Neural cell (in vitro differentiated cells): ENCODE data around the gene CSAD. TPM values are rescaled to one million over a fixed set of nuclear protein-coding genes. Genes with fewer than 3 reads are reported as not detected.
A peak's percentile ranks its signal among the peaks of the same experiment; 100 is the strongest.

Experiments
- H2AFZ ChIP-seq: fragments of 200-600, 300-800 bp; sonication (generic), shearing (Covaris generic); 2 replicates; pipeline ENCODE4 v1.6.0; 2014; ENCODE audit warnings: low read depth, mild to moderate bottlenecking, antibody characterized with exemption, low read length, moderate library complexity
- H3F3A ChIP-seq: fragments of 200-600 bp; shearing (Covaris generic); 2 replicates; pipeline ENCODE4 v1.6.1; 2016; ENCODE audit warnings: mild to moderate bottlenecking, moderate library complexity, mixed read lengths, antibody characterized with exemption, low read length; ENCODE audit not compliant: insufficient read depth, poor library complexity, severe bottlenecking
- H3K27ac ChIP-seq: fragments of 200-600, 300-800 bp; sonication (generic), shearing (Covaris generic); 2 replicates; pipeline ENCODE4 v1.5.1; 2014; ENCODE audit warnings: mild to moderate bottlenecking, low read length, moderate library complexity
- H3K27me3 ChIP-seq: fragments of 300-800, 200-600 bp; sonication (generic), shearing (Covaris generic); 2 replicates; pipeline ENCODE4 v1.6.0; 2014; ENCODE audit warnings: mild to moderate bottlenecking, low read depth, low read length, moderate library complexity; ENCODE audit not compliant: insufficient read depth
- H3K36me3 ChIP-seq: fragments of 300-800, 200-600 bp; sonication (generic), shearing (Covaris generic); 2 replicates; pipeline ENCODE4 v1.5.1; 2014; ENCODE audit warnings: mild to moderate bottlenecking, antibody characterized with exemption, low read length, moderate library complexity; ENCODE audit not compliant: insufficient read depth
- H3K4me2 ChIP-seq: fragments of 300-800, 200-600 bp; sonication (generic), shearing (Covaris generic); 2 replicates; pipeline ENCODE4 v1.6.0; 2014; ENCODE audit warnings: mild to moderate bottlenecking, low read length
- H3K4me3 ChIP-seq: fragments of 300-800, 200-600 bp; sonication (generic), shearing (Covaris generic); 2 replicates; pipeline ENCODE4 v1.5.1; 2014; ENCODE audit warnings: mild to moderate bottlenecking, low read length, moderate library complexity
- H3K79me2 ChIP-seq: fragments of 200-600 bp; shearing (Covaris generic); replicated peaks from 2 replicates; pipeline ENCODE4 v1.6.0; 2014; ENCODE audit warnings: mild to moderate bottlenecking, low read length, moderate library complexity; ENCODE audit not compliant: insufficient read depth
- H3K9ac ChIP-seq: fragments of 300-800, 200-600 bp; sonication (generic), shearing (Covaris generic); 2 replicates; pipeline ENCODE4 v1.6.1; 2016; ENCODE audit warnings: mild to moderate bottlenecking, low read length, mixed read lengths
- H3K9me2 ChIP-seq: fragments of 200-600 bp; shearing (Covaris generic); 2 replicates; pipeline ENCODE4 v1.6.1; 2016; ENCODE audit warnings: mild to moderate bottlenecking, low read length, mixed read lengths; ENCODE audit not compliant: insufficient read depth
- H3K9me3 ChIP-seq: fragments of 200-600, 300-800 bp; sonication (generic), shearing (Covaris generic); 2 replicates; pipeline ENCODE4 v1.6.1; 2016; ENCODE audit warnings: mild to moderate bottlenecking, mixed run types, low read length, moderate library complexity, mixed read lengths
- H4K20me1 ChIP-seq: fragments of 200-600 bp; shearing (Covaris generic); 2 replicates; pipeline ENCODE4 v1.6.1; 2016; ENCODE audit warnings: mild to moderate bottlenecking, mixed run types; ENCODE audit not compliant: insufficient read depth
- CTCF ChIP-seq: fragments of 450-650 bp; IDR thresholded peaks from 2 replicates; pipeline ENCODE4 v1.5.1; 2014; ENCODE audit warnings: antibody characterized with exemption, mild to moderate bottlenecking, moderate library complexity; ENCODE audit not compliant: poor library complexity, severe bottlenecking
- EP300 ChIP-seq: fragments of 450-650 bp; conservative IDR thresholded peaks from 2 replicates; pipeline ENCODE4 v1.6.1; 2014; ENCODE audit warnings: antibody characterized with exemption, mild to moderate bottlenecking, moderate library complexity; ENCODE audit not compliant: poor library complexity, severe bottlenecking
- EZH2 ChIP-seq: fragments of 200-600, 300-800 bp; shearing (Covaris generic), sonication (generic); IDR thresholded peaks from 2 replicates; pipeline ENCODE4 v1.6.1; 2014; ENCODE audit warnings: antibody characterized with exemption, low read length, borderline replicate concordance, mild to moderate bottlenecking; ENCODE audit not compliant: insufficient read depth, poor library complexity, severe bottlenecking
- MXI1 ChIP-seq: fragments of 450-650 bp; conservative IDR thresholded peaks from 2 replicates; pipeline ENCODE4 v1.6.1; 2014; ENCODE audit warnings: antibody characterized with exemption, mild to moderate bottlenecking; ENCODE audit not compliant: poor library complexity, severe bottlenecking
- POLR2AphosphoS5 ChIP-seq: IDR thresholded peaks from 2 replicates; pipeline ENCODE4 v1.6.1; 2012
- RAD21 ChIP-seq: fragments of 450-650 bp; conservative IDR thresholded peaks from 2 replicates; pipeline ENCODE4 v1.6.1; 2014; ENCODE audit warnings: antibody characterized with exemption, mild to moderate bottlenecking, moderate library complexity
- REST ChIP-seq: IDR thresholded peaks from 2 replicates; pipeline ENCODE4 v1.6.1; 2012; ENCODE audit warnings: borderline replicate concordance
- SMC3 ChIP-seq: fragments of 450-650 bp; conservative IDR thresholded peaks from 2 replicates; pipeline ENCODE4 v1.6.1; 2014; ENCODE audit warnings: antibody characterized with exemption, mild to moderate bottlenecking, moderate library complexity; ENCODE audit not compliant: poor library complexity
- TAF1 ChIP-seq: IDR thresholded peaks from 2 replicates; pipeline ENCODE4 v1.6.1; 2012; ENCODE audit warnings: low read depth
- polyA plus RNA-seq: library from polyadenylated mRNA; depleted of rRNA; stranded (reverse); fragments of >200 nt; gene quantifications from 2 replicates; pipeline ENCODE4 v1.2.3, GENCODE V29; 2014

CSAD gene
- polyA plus RNA-seq, 1 donor from 2014 or later: 41.9 TPM

GRCh38 chr12:53160000-53160399, 20.7 kb downstream of the CSAD start:
- Histone ChIP-seq H3K27ac (no peak overlapping the region), H3K27me3 (no peaks in the 10 kb centered on the region), H3K9ac (no peak overlapping the region), H3K36me3 (no peaks in the 10 kb centered on the region), H4K20me1 (no peaks in the 10 kb centered on the region), H3K4me2 (no peak overlapping the region), H3K4me3 (no peak overlapping the region), H3K9me3 (no peaks in the 10 kb centered on the region), H3K9me2 (no peaks in the 10 kb centered on the region), H3K79me2 (no peaks in the 10 kb centered on the region), H2AFZ (no peak overlapping the region), H3F3A (no peaks in the 10 kb centered on the region)
- TF ChIP-seq TAF1: no peak
- no peak for TF ChIP-seq RAD21
- TF ChIP-seq EP300: no peak
- TF ChIP-seq REST: no peak
- no peak for TF ChIP-seq POLR2AphosphoS5
- no peak for TF ChIP-seq CTCF
- no peak for TF ChIP-seq EZH2
- no peak for TF ChIP-seq MXI1
- TF ChIP-seq SMC3: no peak

- Histone ChIP-seq H3K79me2 (no peaks in the 10 kb centered on the region), H3K27ac (no peak overlapping the region), H4K20me1 (no peaks in the 10 kb centered on the region), H3K27me3 (no peaks in the 10 kb centered on the region), H3K9me3 (no peaks in the 10 kb centered on the region), H3K4me2 (no peak overlapping the region), H3K9me2 (no peaks in the 10 kb centered on the region), H3K4me3 (no peak overlapping the region), H3K36me3 (no peaks in the 10 kb centered on the region), H3F3A (no peaks in the 10 kb centered on the region), H3K9ac (no peak overlapping the region), H2AFZ (no peak overlapping the region)
- TF ChIP-seq CTCF (peak; percentile 79), SMC3 (peak; percentile 71), TAF1 (no peak), POLR2AphosphoS5 (no peak), RAD21 (peak; percentile 75), REST (no peak), EP300 (no peak), EZH2 (no peak), MXI1 (no peak)
Observed at GRCh38 chr12:53159195-53159839, 21.4 kb downstream of the CSAD start.
